Left colon (tissue), 2 donors: Measurements from ENCODE around the gene TCF25. TPM values are rescaled to one million over a fixed set of nuclear protein-coding genes. Genes with fewer than 3 reads are reported as not detected.
A peak's percentile ranks its signal among the peaks of the same experiment; 100 is the strongest.
"Not testable (repeated sequence)": the region's sequence is repeated elsewhere in the genome, so short reads cannot be mapped to it uniquely, and the experiment has no call there.

Experiments used
- ATAC-seq: fragments of 200-7000 bp; cut with Tn5 transposase; one replicate; pipeline ENCODE4 v1.9.1; 2020; ENCODE audit warnings: mild to moderate bottlenecking, moderate library complexity
- DNase-seq, 2 donors: peaks; one replicate each; pipeline ENCODE4 v3.0.0-alpha.2; 2020
- intact Hi-C, 2 donors: fragments of 100-400 bp; cut with DNase I in 1 of 2; cut with micrococcal nuclease in 1 of 2; formaldehyde crosslinking; loops; one replicate each; pipeline versions ENCODE4 v1.11.2 to v1.14.0; 2022; cut with DNase I, micrococcal nuclease
- long read RNA-seq: library from polyadenylated mRNA; unstranded; transcript quantifications from one replicate; pipeline ENCODE4 v2.0.0, GENCODE V29; 2021
- total RNA-seq, 2 donors: library from RNA; stranded (reverse); fragmentation: NEBNext Ultra II Directional; extraction: Animal tissue kit (Norgen Biotek cat#: 25700); gene quantifications; one replicate each; pipeline ENCODE4 v1.2.1, GENCODE V29; 2021
- donor health status: DM: no; HTN: no; CAD: no.
- donor health status: DM: yes; HTN: yes; CAD: no.

Gene TCF25
- 100 to 1,000 TPM; 152 to 210 TPM for total RNA-seq
- long read RNA-seq, transcript TCF25-201 (18 exons, 2,233 nt), result major isoform, 91 of 239 reads
- long read RNA-seq, partial matches to known transcripts, result 90 of 239 reads
- long read RNA-seq, other reads (novel, unspliced or antisense), result 54 of 239 reads

DNA sequence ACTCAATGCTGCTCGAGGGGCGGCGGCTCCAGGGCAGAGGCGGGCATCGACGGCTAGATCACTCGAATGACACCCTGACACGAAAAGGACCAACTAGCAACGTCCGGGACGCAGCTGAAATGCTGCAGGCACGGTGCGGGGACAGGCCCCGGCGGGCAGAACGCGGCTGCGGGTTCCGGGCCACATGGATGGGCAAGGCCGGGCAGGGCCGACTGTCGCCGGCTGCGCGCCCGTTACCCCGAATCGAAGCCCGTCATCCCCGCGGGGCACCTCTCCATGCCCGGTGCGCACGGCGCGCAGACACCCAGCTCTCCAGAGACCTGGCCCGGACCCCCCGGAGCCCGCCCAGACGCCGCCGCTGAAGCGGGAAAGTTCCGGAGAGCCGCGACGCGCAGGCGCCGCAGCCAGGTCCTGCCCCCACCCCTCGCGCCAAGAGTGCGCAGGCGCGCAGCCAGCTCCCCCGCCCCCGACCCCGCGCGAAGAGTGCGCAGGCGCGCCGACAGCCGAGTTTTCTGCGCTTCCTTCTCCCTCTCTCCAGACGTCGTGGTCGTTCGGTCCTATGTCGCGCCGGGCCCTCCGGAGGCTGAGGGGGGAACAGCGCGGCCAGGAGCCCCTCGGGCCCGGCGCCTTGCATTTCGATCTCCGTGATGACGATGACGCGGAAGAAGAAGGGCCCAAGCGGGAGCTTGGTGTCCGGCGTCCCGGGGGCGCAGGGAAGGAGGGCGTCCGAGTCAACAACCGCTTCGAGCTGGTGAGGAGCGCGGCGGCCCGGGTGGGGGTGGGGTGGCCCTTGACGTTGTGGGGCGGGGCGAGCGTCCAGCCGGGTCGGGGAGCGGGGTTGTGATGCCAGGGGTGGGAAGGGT lies at the start of gene TCF25:
TSS of gene TCF25 (plus strand) at position 484 of the 863 bp plus-strand sequence. CDS start at position 560, 76 bp downstream.
- DNase-seq, result peak; percentile 82 to 86
- intact Hi-C loops, result no loop called here
- ATAC-seq, result peak; percentile 66

GRCh38 chr16:89823824-89824148 lies 49.6 kb upstream of the TCF25 start:
- DNase-seq, ATAC-seq, intact Hi-C loops: not testable (repeated sequence)

- intact Hi-C loops, result no loop called here
- DNase-seq (no peak), ATAC-seq (no peak)
Measured at GRCh38 chr16:89826531-89827382, 46.6 kb upstream of the TCF25 start.

GRCh38 chr16:89827383-89828198 lies 45.8 kb upstream of the TCF25 start:
- DNase-seq (peak; percentile 70 to 71), ATAC-seq (peak; percentile 45)
- intact Hi-C loops, result no loop called here

- intact Hi-C loops, result no loop called here
- ATAC-seq, result peak; percentile 54
- DNase-seq, result peak; percentile 65 to 79
Measured at GRCh38 chr16:89828199-89828869, 45.1 kb upstream of the TCF25 start, which contains the start of gene SPIRE2. Gene SPIRE2 (plus strand): TSS chr16:89828475. CDS start chr16:89828551, 76 bp downstream.

DNA sequence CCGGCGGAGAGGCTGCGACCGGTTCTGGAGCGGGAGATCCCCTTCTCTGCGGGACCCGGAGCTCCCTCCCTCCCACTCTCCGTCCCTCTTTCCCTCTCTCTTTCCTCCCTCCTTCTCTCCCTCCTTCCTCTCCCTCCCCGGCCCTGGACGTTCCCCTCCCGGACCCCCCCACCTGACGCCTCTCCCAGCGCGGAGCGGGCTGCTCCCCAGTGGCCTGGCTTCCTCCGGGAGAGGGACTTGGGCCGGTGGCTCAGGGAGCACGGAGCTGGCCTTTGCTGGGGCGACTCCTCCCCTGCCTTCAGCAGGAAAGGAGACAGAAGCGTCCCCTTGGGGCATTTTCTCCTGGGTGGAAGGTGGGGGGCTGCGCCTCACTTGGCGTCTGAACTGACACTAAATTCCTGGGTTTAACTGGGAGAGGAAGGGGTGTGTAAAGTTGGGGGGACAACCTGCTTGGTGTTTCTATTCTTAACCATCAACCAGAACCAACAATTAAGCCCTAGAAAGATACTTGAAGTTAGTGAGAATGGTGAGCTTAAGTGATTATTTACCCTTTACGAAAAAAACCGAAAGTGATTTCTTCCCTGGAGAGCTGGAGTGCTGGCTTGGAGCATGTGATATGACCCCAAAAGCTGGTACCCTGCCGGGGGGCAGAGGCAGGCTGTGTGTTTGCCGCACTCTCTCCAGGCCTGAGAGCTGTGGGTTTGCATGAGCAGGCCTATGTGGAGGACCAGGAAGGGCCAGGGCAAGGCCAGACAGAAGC lies 44.3 kb upstream of the TCF25 start:
- peak in 1 of 2 donors; percentile 53 for DNase-seq
- intact Hi-C loops, result no loop called here
- peak; percentile 29 for ATAC-seq

DNA sequence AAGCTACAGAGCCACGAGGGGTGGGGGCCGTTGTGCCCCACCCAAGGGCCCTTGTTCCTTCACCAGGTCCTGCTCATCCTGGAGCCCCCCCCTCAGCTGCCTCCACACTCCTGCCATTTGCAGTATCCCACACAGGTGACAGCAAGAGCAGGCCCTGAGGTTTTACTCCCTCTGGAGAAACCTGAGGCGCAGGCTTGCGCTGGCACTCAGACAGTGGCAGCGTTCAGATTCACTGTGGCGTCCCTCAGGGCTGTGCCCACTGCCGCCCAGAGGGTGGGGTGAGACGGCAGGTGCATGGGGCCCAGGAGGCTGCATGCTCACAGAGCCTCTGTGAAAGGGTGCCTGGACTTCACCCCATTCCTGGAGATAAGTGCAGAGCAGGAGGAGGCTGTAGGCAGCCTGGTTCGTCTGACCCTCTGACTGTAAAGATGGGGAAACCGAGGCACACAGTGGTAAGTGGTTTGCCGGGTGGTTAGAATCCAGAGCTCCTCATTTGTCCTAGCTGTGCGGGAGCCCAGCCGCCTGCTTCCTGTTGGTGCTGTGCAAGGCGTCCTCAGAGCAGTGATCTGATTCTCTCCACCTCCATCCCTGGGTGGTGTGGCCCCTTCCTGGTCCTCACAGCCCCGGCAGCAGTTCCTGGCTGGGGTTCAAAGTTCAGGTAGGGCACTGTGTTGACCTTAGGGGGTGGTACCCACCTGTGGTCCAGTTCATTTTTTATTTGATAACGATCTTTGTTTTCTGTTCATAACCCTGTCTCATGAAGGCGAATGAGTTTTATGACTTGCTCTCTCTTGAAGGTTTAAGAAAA lies 43.6 kb upstream of the TCF25 start:
- ATAC-seq, result peak; percentile 44
- intact Hi-C loops, result no loop called here
- peak; percentile 74 to 84 for DNase-seq

GRCh38 chr16:89831810-89832328 lies 41.5 kb upstream of the TCF25 start:
- no peak for DNase-seq
- intact Hi-C loops, result no loop called here
- ATAC-seq, result no peak

GRCh38 chr16:89833664-89834363 lies 39.6 kb upstream of the TCF25 start:
- ATAC-seq (peak; percentile 73), DNase-seq (peak; percentile 90 to 97)
- intact Hi-C loops, result not testable (repeated sequence)

GRCh38 chr16:89834813-89835363 lies 38.5 kb upstream of the TCF25 start:
- ATAC-seq, DNase-seq, intact Hi-C loops: not testable (repeated sequence)

- DNase-seq, ATAC-seq, intact Hi-C loops: not testable (repeated sequence)
Measured at GRCh38 chr16:89836484-89836883, 36.9 kb upstream of the TCF25 start.

DNA sequence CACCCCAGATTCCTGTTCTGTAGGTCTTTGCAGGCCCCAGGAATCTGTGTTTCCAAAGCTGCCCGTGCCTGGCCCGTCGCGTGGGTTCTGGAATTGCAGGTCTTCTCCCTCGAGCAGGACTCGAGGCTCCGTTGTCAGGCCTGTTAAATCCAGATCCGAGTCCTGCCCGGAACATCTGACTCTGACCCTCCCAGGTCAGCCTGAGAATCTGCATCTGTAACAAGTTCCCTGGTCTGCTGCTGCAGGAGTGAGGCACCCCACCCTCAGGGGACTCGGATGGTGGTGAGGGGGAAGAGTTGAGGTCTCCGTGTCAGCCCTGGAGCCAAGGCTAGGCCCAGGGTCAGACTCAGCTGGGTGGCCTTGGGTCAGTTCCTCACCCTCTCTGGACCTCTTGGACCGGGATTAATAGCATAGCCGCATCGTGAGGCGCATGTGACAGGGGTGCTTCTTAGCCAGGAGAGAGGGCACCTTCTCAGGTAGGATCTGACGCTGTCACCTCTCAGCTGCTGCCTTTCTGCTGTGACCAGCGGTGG lies 36.3 kb upstream of the TCF25 start:
- intact Hi-C loops, result no loop called here
- DNase-seq (no peak), ATAC-seq (peak; percentile 3)

GRCh38 chr16:89841275-89841674 lies 32.1 kb upstream of the TCF25 start:
- intact Hi-C loops, result no loop called here
- DNase-seq (no peak), ATAC-seq (no peak)

- ATAC-seq (no peak), DNase-seq (no peak)
- intact Hi-C loops, result no loop called here
Measured at GRCh38 chr16:89842471-89843408, 30.7 kb upstream of the TCF25 start.
